ENCODE results near the gene UTP14C.
"Not testable (repeated sequence)": the region's sequence is repeated elsewhere in the genome, so short reads cannot be mapped to it uniquely, and the experiment has no call there.

UTP14C gene

GRCh38 chr13:52051400-52051799 is 26.9 kb downstream of the UTP14C start:
- Histone ChIP-seq H3K27me3 (ENCODE audit: low read depth, low read length) (no peaks in the 10 kb centered on the region), H3K4me1 (ENCODE audit: control insufficient read depth in 1 of 2, insufficient read depth in 2 of 2, low read length in 2 of 2) (no peaks in the 10 kb centered on the region), H3K4me3 (ENCODE audit: low read depth in 1 of 2, low read length in 2 of 2) (no peak overlapping the region), H3K9me3 (ENCODE audit: control insufficient read depth in 1 of 2, low read length in 2 of 2) (peaks cover 0 to 2% of the 10 kb centered on the region in 2 donors), H3K36me3 (ENCODE audit: control insufficient read depth in 1 of 2, insufficient read depth in 2 of 2, low read length in 2 of 2) (no peaks in the 10 kb centered on the region), H3K27ac (ENCODE audit: low read length) (no peak overlapping the region)

GRCh38 chr13:52053460-52053859 is 29.0 kb downstream of the UTP14C start:
- no peaks in the 10 kb centered on the region for H3K4me1 ChIP-seq (ENCODE audit: control insufficient read depth in 1 of 2, insufficient read depth in 2 of 2, low read length in 2 of 2)
- H3K27me3 ChIP-seq (ENCODE audit: low read depth, low read length) = no peaks in the 10 kb centered on the region
- H3K27ac ChIP-seq (ENCODE audit: low read length) = no peak overlapping the region
- no peaks in the 10 kb centered on the region for H3K36me3 ChIP-seq (ENCODE audit: control insufficient read depth in 1 of 2, insufficient read depth in 2 of 2, low read length in 2 of 2)
- H3K4me3 ChIP-seq (ENCODE audit: low read depth in 1 of 2, low read length in 2 of 2) = no peak overlapping the region
- peaks cover 0 to 1% of the 10 kb centered on the region in 2 donors for H3K9me3 ChIP-seq (ENCODE audit: control insufficient read depth in 1 of 2, low read length in 2 of 2)

- not testable (repeated sequence) for H3K27ac ChIP-seq (ENCODE audit: low read length); H3K4me3 ChIP-seq (ENCODE audit: low read depth in 1 of 2, low read length in 2 of 2); H3K36me3 ChIP-seq (ENCODE audit: control insufficient read depth in 1 of 2, insufficient read depth in 2 of 2, low read length in 2 of 2); H3K4me1 ChIP-seq (ENCODE audit: control insufficient read depth in 1 of 2, insufficient read depth in 2 of 2, low read length in 2 of 2); H3K9me3 ChIP-seq (ENCODE audit: control insufficient read depth in 1 of 2, low read length in 2 of 2); H3K27me3 ChIP-seq (ENCODE audit: low read depth, low read length)
These were observed 36.6 kb downstream of the UTP14C start for GRCh38 chr13:52061064-52061463.

GRCh38 chr13:52061587-52061986 is 37.1 kb downstream of the UTP14C start:
- no peak overlapping the region for H3K4me3 ChIP-seq (ENCODE audit: low read depth in 1 of 2, low read length in 2 of 2)
- H3K9me3 ChIP-seq (ENCODE audit: control insufficient read depth in 1 of 2, low read length in 2 of 2) = peaks cover 0 to 9% of the 10 kb centered on the region in 2 donors
- H3K27me3 ChIP-seq (ENCODE audit: low read depth, low read length) = no peaks in the 10 kb centered on the region
- H3K36me3 ChIP-seq (ENCODE audit: control insufficient read depth in 1 of 2, insufficient read depth in 2 of 2, low read length in 2 of 2) = no peaks in the 10 kb centered on the region
- no peak overlapping the region for H3K27ac ChIP-seq (ENCODE audit: low read length)
- no peaks in the 10 kb centered on the region for H3K4me1 ChIP-seq (ENCODE audit: control insufficient read depth in 1 of 2, insufficient read depth in 2 of 2, low read length in 2 of 2)

GRCh38 chr13:52067237-52067636 is 42.7 kb downstream of the UTP14C start:
- H3K27ac ChIP-seq (ENCODE audit: low read length) = no peak overlapping the region
- no peaks in the 10 kb centered on the region for H3K27me3 ChIP-seq (ENCODE audit: low read depth, low read length)
- H3K4me3 ChIP-seq (ENCODE audit: low read depth in 1 of 2, low read length in 2 of 2) = peak overlapping the region in 1 of 2 donors; percentile 22
- peaks cover 7 to 30% of the 10 kb centered on the region in 2 donors for H3K9me3 ChIP-seq (ENCODE audit: control insufficient read depth in 1 of 2, low read length in 2 of 2)
- no peaks in the 10 kb centered on the region for H3K4me1 ChIP-seq (ENCODE audit: control insufficient read depth in 1 of 2, insufficient read depth in 2 of 2, low read length in 2 of 2)
- H3K36me3 ChIP-seq (ENCODE audit: control insufficient read depth in 1 of 2, insufficient read depth in 2 of 2, low read length in 2 of 2) = no peaks in the 10 kb centered on the region

- Histone ChIP-seq H3K27ac (ENCODE audit: low read length) (no peak overlapping the region), H3K4me3 (ENCODE audit: low read depth in 1 of 2, low read length in 2 of 2) (no peak overlapping the region), H3K36me3 (ENCODE audit: control insufficient read depth in 1 of 2, insufficient read depth in 2 of 2, low read length in 2 of 2) (no peaks in the 10 kb centered on the region), H3K27me3 (ENCODE audit: low read depth, low read length) (no peaks in the 10 kb centered on the region), H3K9me3 (ENCODE audit: control insufficient read depth in 1 of 2, low read length in 2 of 2) (peaks cover 7 to 21% of the 10 kb centered on the region in 2 donors), H3K4me1 (ENCODE audit: control insufficient read depth in 1 of 2, insufficient read depth in 2 of 2, low read length in 2 of 2) (no peaks in the 10 kb centered on the region)
These were observed 46.5 kb downstream of the UTP14C start for GRCh38 chr13:52070929-52071523.

All from muscle layer of duodenum (tissue), 2 donors.